Amniotic epithelial cell (primary cell): ENCODE results near the gene MANEA.
A peak's percentile ranks its signal among the peaks of the same experiment; 100 is the strongest.
"Not testable (repeated sequence)": the region's sequence is repeated elsewhere in the genome, so short reads cannot be mapped to it uniquely, and the experiment has no call there.

Source experiments
- DNase-seq: peaks from one replicate; pipeline ENCODE4 v3.0.0-alpha.2; 2010; ENCODE audit warnings: low read depth

MANEA gene

GRCh38 chr6:95577304-95578105 is at the start of gene MANEA:
Gene MANEA, plus strand, starts transcription at chr6:95577535. Its CDS starts 8,905 bp downstream, at chr6:95586440.
- DNase-seq, result peak; percentile 85

- DNase-seq, result no peak
Measured at GRCh38 chr6:95529762-95530161, 47.6 kb upstream of the MANEA start.

- DNase-seq, result no peak
Measured at GRCh38 chr6:95530176-95530819, 47.0 kb upstream of the MANEA start.

GRCh38 chr6:95543798-95544197 is 33.5 kb upstream of the MANEA start:
- no peak for DNase-seq

GRCh38 chr6:95544517-95545225 is 32.7 kb upstream of the MANEA start:
- DNase-seq, result no peak

- no peak for DNase-seq
Measured at GRCh38 chr6:95545226-95545625, 32.1 kb upstream of the MANEA start.

GRCh38 chr6:95545686-95546085 is 31.6 kb upstream of the MANEA start:
- DNase-seq, result no peak

- DNase-seq, result no peak
Measured at GRCh38 chr6:95546148-95546547, 31.2 kb upstream of the MANEA start.

- no peak for DNase-seq
Measured at GRCh38 chr6:95547043-95547442, 30.3 kb upstream of the MANEA start.

GRCh38 chr6:95548188-95548786 is 29.0 kb upstream of the MANEA start:
- DNase-seq, result no peak

GRCh38 chr6:95551678-95552324 is 25.5 kb upstream of the MANEA start:
- no peak for DNase-seq

- no peak for DNase-seq
Measured at GRCh38 chr6:95553880-95554279, 23.5 kb upstream of the MANEA start.

- not testable (repeated sequence) for DNase-seq
Measured at GRCh38 chr6:95560956-95561355, 16.4 kb upstream of the MANEA start.

GRCh38 chr6:95569560-95569959 is 7.8 kb upstream of the MANEA start:
- DNase-seq, result no peak

- DNase-seq, result peak; percentile 10
Measured at GRCh38 chr6:95572098-95572497, 5.2 kb upstream of the MANEA start.

GRCh38 chr6:95574811-95575210 is 2.5 kb upstream of the MANEA start:
- DNase-seq, result peak; percentile 85

- peak; percentile 13 for DNase-seq
Measured at GRCh38 chr6:95576218-95576997, 927 bp upstream of the MANEA start.

GRCh38 chr6:95576998-95577303 is 384 bp upstream of the MANEA start:
- no peak for DNase-seq

GRCh38 chr6:95578106-95578410 is 723 bp downstream of the MANEA start:
- peak; percentile 13 for DNase-seq

GRCh38 chr6:95581073-95581472 is 3.7 kb downstream of the MANEA start:
- no peak for DNase-seq

GRCh38 chr6:95584226-95584625 is 6.9 kb downstream of the MANEA start:
- not testable (repeated sequence) for DNase-seq

- DNase-seq, result no peak
Measured at GRCh38 chr6:95587989-95588388, 10.7 kb downstream of the MANEA start.
